Activated T-cell treated with anti-CD3 and anti-CD28 coated beads, Interleukin-2, amount 50 U/mL, for 72 hours (primary cell): ENCODE data around the gene APOBEC3C. TPM values are rescaled to one million over a fixed set of nuclear protein-coding genes. Genes with fewer than 3 reads are reported as not detected.
"Not testable (repeated sequence)": the region's sequence is repeated elsewhere in the genome, so short reads cannot be mapped to it uniquely, and the experiment has no call there.

Source experiments
- ATAC-seq, 2 donors: fragments of 150-1000 bp; cut with Tn5 transposase; replicated peaks in 1 of 2; 2 replicates each; pipeline ENCODE4 v1.10.0; 2021; ENCODE audit warnings: moderate library complexity in 2 of 2, mild to moderate bottlenecking in 1 of 2
- DNase-seq, 2 donors: peaks; one replicate each; pipeline ENCODE4 v3.0.0; 2021 to 2022; ENCODE audit warnings: mixed read lengths in 1 of 2
- H3K27ac Mint-ChIP-seq: one replicate; pipeline ENCODE4 v1.8.0; 2022; ENCODE audit warnings: mild to moderate bottlenecking, moderate library complexity, mixed read lengths
- H3K27me3 Mint-ChIP-seq: one replicate; pipeline ENCODE4 v1.8.0; 2022; ENCODE audit warnings: low read depth, mixed read lengths
- H3K36me3 Mint-ChIP-seq, 2 donors: one replicate each; pipeline ENCODE4 v1.8.0; 2022; ENCODE audit warnings: mixed read lengths in 2 of 2, mild to moderate bottlenecking in 1 of 2; ENCODE audit not compliant: insufficient read depth in 2 of 2
- H3K4me1 Mint-ChIP-seq: one replicate; pipeline ENCODE4 v1.8.0; 2022; ENCODE audit warnings: low read depth, mixed read lengths
- H3K4me3 Mint-ChIP-seq, 2 donors: one replicate each; pipeline ENCODE4 v1.8.0; 2022; ENCODE audit warnings: mild to moderate bottlenecking in 2 of 2, mixed read lengths in 2 of 2, moderate library complexity in 2 of 2
- H3K9me3 Mint-ChIP-seq, 2 donors: one replicate each; pipeline ENCODE4 v1.8.0; 2022; ENCODE audit warnings: mixed read lengths in 2 of 2
- total RNA-seq, 2 donors: library from RNA; stranded (reverse); gene quantifications; one replicate each; pipeline ENCODE4 v1.2.3, GENCODE V29; 2022

The APOBEC3C gene
- total RNA-seq, 2 donors from 2014 or later: 143 to 147 TPM

GRCh38 chr22:39039306-39040126 lies 25.5 kb downstream of the APOBEC3C start:
- Mint-ChIP-seq H3K27me3 (no peaks in the 10 kb centered on the region), H3K9me3 (no peaks in the 10 kb centered on the region), H3K4me1 (peaks cover 33% of the 10 kb centered on the region), H3K36me3 (peaks cover 0 to 2% of the 10 kb centered on the region in 2 donors), H3K4me3 (peak overlapping the region; percentile 93 to 94), H3K27ac (peak overlapping the region; percentile 77)
- ATAC-seq (no peak), DNase-seq (no peak)

- peak overlapping the region; percentile 93 to 94 for H3K4me3 Mint-ChIP-seq
- not testable (repeated sequence) for H3K27me3 Mint-ChIP-seq, ATAC-seq, H3K9me3 Mint-ChIP-seq, DNase-seq, H3K36me3 Mint-ChIP-seq
- H3K4me1 Mint-ChIP-seq: peaks cover 37% of the 10 kb centered on the region
- peak overlapping the region; percentile 77 for H3K27ac Mint-ChIP-seq
Observed at GRCh38 chr22:39040155-39040537, 26.1 kb downstream of the APOBEC3C start.

- Mint-ChIP-seq H3K4me3 (peak within 1 kb of the TSS; percentile 93 to 94), H3K27ac (peak within 1 kb of the TSS; percentile 84), H3K4me1 (peaks cover 39% of the 10 kb centered on the region)
- ATAC-seq (peak; percentile 94 to 96), DNase-seq (peak; percentile 76 to 79)
- not testable (repeated sequence) for H3K36me3 Mint-ChIP-seq, H3K9me3 Mint-ChIP-seq, H3K27me3 Mint-ChIP-seq
Observed at GRCh38 chr22:39040538-39041296, 26.7 kb downstream of the APOBEC3C start, which contains the start of gene APOBEC3F. APOBEC3F (plus strand) TSS chr22:39040864; CDS start chr22:39040961, 97 bp downstream.

- Mint-ChIP-seq H3K27me3 (no peaks in the 10 kb centered on the region), H3K4me1 (peaks cover 41% of the 10 kb centered on the region), H3K27ac (peak overlapping the region; percentile 84), H3K9me3 (no peaks in the 10 kb centered on the region), H3K36me3 (peaks cover 0 to 2% of the 10 kb centered on the region in 2 donors), H3K4me3 (peak overlapping the region; percentile 93 to 94)
- ATAC-seq (no peak), DNase-seq (no peak)
Observed at GRCh38 chr22:39041908-39042307, 27.9 kb downstream of the APOBEC3C start.

GRCh38 chr22:39043063-39043462 lies 29.0 kb downstream of the APOBEC3C start:
- H3K9me3 Mint-ChIP-seq, H3K36me3 Mint-ChIP-seq, H3K27ac Mint-ChIP-seq, H3K4me3 Mint-ChIP-seq, DNase-seq, ATAC-seq, H3K27me3 Mint-ChIP-seq: not testable (repeated sequence)
- peaks cover 41% of the 10 kb centered on the region for H3K4me1 Mint-ChIP-seq

- H3K36me3 Mint-ChIP-seq, H3K9me3 Mint-ChIP-seq, ATAC-seq, DNase-seq, H3K27me3 Mint-ChIP-seq, H3K27ac Mint-ChIP-seq, H3K4me3 Mint-ChIP-seq: not testable (repeated sequence)
- H3K4me1 Mint-ChIP-seq: peaks cover 34% of the 10 kb centered on the region
Observed at GRCh38 chr22:39045136-39045535, 31.1 kb downstream of the APOBEC3C start.

GRCh38 chr22:39049486-39049885 lies 35.4 kb downstream of the APOBEC3C start:
- H3K27ac Mint-ChIP-seq, ATAC-seq, H3K9me3 Mint-ChIP-seq, H3K4me3 Mint-ChIP-seq, DNase-seq, H3K27me3 Mint-ChIP-seq, H3K36me3 Mint-ChIP-seq: not testable (repeated sequence)
- peaks cover 18% of the 10 kb centered on the region for H3K4me1 Mint-ChIP-seq

- H3K36me3 Mint-ChIP-seq, DNase-seq, H3K27me3 Mint-ChIP-seq, H3K4me3 Mint-ChIP-seq, H3K4me1 Mint-ChIP-seq, H3K27ac Mint-ChIP-seq, ATAC-seq, H3K9me3 Mint-ChIP-seq: not testable (repeated sequence)
Observed at GRCh38 chr22:39051844-39052495, 37.9 kb downstream of the APOBEC3C start.

- no peaks in the 10 kb centered on the region for H3K36me3 Mint-ChIP-seq
- no peak overlapping the region for H3K4me3 Mint-ChIP-seq
- H3K27ac Mint-ChIP-seq: no peak overlapping the region
- no peaks in the 10 kb centered on the region for H3K27me3 Mint-ChIP-seq
- H3K9me3 Mint-ChIP-seq: no peaks in the 10 kb centered on the region
- no peak for ATAC-seq
- no peak for DNase-seq
- H3K4me1 Mint-ChIP-seq: no peaks in the 10 kb centered on the region
Observed at GRCh38 chr22:39055658-39056057, 41.6 kb downstream of the APOBEC3C start.

GRCh38 chr22:39061290-39061689 lies 47.2 kb downstream of the APOBEC3C start:
- H3K27me3 Mint-ChIP-seq: not testable (repeated sequence)

GRCh38 chr22:39061951-39062350 lies 47.9 kb downstream of the APOBEC3C start:
- H3K9me3 Mint-ChIP-seq, H3K36me3 Mint-ChIP-seq, ATAC-seq, H3K27me3 Mint-ChIP-seq, H3K27ac Mint-ChIP-seq, H3K4me3 Mint-ChIP-seq, DNase-seq: not testable (repeated sequence)
- H3K4me1 Mint-ChIP-seq: peaks cover 18% of the 10 kb centered on the region

More at GRCh38 chr22:39061290-39061689, 47.2 kb downstream of the APOBEC3C start:
- ATAC-seq, H3K4me3 Mint-ChIP-seq, H3K36me3 Mint-ChIP-seq, DNase-seq, H3K9me3 Mint-ChIP-seq, H3K27ac Mint-ChIP-seq: not testable (repeated sequence)
- H3K4me1 Mint-ChIP-seq: peaks cover 18% of the 10 kb centered on the region

GRCh38 chr22:39063904-39064303 lies 49.8 kb downstream of the APOBEC3C start:
- H3K27ac Mint-ChIP-seq: peak overlapping the region; percentile 4
- H3K36me3 Mint-ChIP-seq, ATAC-seq: not testable (repeated sequence)

More at GRCh38 chr22:39063904-39064303, 49.8 kb downstream of the APOBEC3C start:
- H3K27me3 Mint-ChIP-seq, DNase-seq, H3K9me3 Mint-ChIP-seq, H3K4me3 Mint-ChIP-seq: not testable (repeated sequence)
- peaks cover 18% of the 10 kb centered on the region for H3K4me1 Mint-ChIP-seq
